B cell (primary cell): ENCODE data around the gene SAMD7.

Experiments
- EZH2 ChIP-seq: IDR thresholded peaks from 2 replicates; pipeline ENCODE4 v1.6.1; 2012; ENCODE audit warnings: borderline replicate concordance, low read depth, mild to moderate bottlenecking, moderate library complexity, low read length; ENCODE audit not compliant: insufficient read depth, poor library complexity, severe bottlenecking
- TF ChIP-seq, protein P1 (sequence below): fragments of 200-600 bp; IDR thresholded peaks from one replicate; pipeline ENCODE4 v1.8.0; 2022; ENCODE audit warnings: antibody characterized with exemption, mild to moderate bottlenecking

GRCh38 chr3:169955406-169955805 is 44.0 kb downstream of the SAMD7 start:
- TF ChIP-seq EZH2 = no peak
- TF ChIP-seq, protein P1, sequence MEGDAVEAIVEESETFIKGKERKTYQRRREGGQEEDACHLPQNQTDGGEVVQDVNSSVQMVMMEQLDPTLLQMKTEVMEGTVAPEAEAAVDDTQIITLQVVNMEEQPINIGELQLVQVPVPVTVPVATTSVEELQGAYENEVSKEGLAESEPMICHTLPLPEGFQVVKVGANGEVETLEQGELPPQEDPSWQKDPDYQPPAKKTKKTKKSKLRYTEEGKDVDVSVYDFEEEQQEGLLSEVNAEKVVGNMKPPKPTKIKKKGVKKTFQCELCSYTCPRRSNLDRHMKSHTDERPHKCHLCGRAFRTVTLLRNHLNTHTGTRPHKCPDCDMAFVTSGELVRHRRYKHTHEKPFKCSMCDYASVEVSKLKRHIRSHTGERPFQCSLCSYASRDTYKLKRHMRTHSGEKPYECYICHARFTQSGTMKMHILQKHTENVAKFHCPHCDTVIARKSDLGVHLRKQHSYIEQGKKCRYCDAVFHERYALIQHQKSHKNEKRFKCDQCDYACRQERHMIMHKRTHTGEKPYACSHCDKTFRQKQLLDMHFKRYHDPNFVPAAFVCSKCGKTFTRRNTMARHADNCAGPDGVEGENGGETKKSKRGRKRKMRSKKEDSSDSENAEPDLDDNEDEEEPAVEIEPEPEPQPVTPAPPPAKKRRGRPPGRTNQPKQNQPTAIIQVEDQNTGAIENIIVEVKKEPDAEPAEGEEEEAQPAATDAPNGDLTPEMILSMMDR = no peak
